ENCODE results near the gene KHSRP. TPM values are rescaled to one million over a fixed set of nuclear protein-coding genes. Genes with fewer than 3 reads are reported as not detected.
A peak's percentile ranks its signal among the peaks of the same experiment; 100 is the strongest.

Gene KHSRP
- total RNA-seq, 1 donor from 2014 or later = 81.9 TPM

DNA sequence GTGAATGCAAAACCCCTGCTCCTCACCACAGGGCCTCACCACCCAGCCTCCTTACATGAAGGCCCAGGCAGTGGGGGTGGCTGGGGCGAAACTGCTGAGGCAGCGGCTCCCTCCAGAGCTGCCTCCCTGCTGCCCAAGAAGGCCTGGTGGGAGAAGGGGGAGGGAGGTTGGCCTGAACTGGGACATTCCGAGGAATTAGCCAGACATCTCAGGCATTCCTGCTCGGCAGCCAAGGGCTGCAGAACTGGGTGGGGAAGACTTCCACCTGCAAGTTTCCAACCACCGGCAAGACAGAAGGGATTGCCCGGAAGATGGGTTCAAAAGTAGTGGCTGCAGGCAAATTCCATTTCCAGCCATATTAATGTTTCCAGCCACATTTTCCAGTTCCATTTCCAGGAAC is 46.6 kb downstream of the KHSRP start:
- intact Hi-C loops (cut with micrococcal nuclease) = no loop called here
- TF ChIP-seq, protein P1, sequence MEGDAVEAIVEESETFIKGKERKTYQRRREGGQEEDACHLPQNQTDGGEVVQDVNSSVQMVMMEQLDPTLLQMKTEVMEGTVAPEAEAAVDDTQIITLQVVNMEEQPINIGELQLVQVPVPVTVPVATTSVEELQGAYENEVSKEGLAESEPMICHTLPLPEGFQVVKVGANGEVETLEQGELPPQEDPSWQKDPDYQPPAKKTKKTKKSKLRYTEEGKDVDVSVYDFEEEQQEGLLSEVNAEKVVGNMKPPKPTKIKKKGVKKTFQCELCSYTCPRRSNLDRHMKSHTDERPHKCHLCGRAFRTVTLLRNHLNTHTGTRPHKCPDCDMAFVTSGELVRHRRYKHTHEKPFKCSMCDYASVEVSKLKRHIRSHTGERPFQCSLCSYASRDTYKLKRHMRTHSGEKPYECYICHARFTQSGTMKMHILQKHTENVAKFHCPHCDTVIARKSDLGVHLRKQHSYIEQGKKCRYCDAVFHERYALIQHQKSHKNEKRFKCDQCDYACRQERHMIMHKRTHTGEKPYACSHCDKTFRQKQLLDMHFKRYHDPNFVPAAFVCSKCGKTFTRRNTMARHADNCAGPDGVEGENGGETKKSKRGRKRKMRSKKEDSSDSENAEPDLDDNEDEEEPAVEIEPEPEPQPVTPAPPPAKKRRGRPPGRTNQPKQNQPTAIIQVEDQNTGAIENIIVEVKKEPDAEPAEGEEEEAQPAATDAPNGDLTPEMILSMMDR (IDR thresholded peaks at IDR 0.05; ENCODE audit: borderline replicate concordance) = no peak
- no peak overlapping the region for H3K4me3 ChIP-seq
- H3K36me3 ChIP-seq = peaks cover 58% of the 10 kb centered on the region
- no peak overlapping the region for H3K27ac ChIP-seq (replicated peaks)
- H3K27me3 ChIP-seq (ENCODE audit: low read depth) = no peaks in the 10 kb centered on the region
- peaks cover 14% of the 10 kb centered on the region for H3K4me1 ChIP-seq
- no peak for DNase-seq
- peaks cover 7% of the 10 kb centered on the region for H3K9me3 ChIP-seq (replicated peaks)

DNA sequence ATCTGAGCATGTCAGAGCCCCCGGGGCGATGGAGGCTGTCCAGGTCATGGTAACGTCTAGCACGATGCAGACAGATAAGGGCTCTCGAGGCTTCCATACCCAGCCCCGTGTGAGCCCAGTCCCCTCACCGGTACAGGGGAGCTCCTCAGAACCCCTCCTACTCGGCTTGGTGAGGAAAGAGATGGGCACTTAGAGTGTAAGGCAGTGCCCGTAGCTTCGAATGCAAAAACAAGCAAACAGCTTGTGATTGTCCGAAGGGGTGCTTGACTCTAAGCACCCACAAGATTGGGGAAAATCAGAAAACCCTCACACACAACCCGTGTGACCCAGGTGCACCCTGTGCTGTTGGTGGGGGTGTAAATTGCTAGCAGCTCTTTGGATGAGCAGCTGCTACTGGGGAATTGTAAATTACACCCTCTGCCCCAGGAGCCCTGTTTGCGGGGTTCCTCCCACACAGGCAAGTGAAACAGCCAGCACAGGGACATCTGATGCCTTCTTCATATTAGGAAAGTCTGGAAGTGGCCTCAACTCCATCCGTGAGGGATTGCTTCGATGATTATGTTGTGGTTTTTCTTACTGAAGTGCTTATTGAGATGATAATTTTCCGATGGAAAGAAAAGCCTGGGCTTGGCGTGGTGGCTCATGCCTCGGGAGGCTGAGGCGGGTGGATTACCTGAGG is 48.0 kb downstream of the KHSRP start:
- peaks cover 44% of the 10 kb centered on the region for H3K36me3 ChIP-seq
- intact Hi-C loops (cut with micrococcal nuclease) = no loop called here
- TF ChIP-seq, protein P1 (IDR thresholded peaks at IDR 0.05; ENCODE audit: borderline replicate concordance) = no peak
- no peak overlapping the region for H3K27ac ChIP-seq (replicated peaks)
- no peak overlapping the region for H3K4me3 ChIP-seq
- peaks cover 22% of the 10 kb centered on the region for H3K4me1 ChIP-seq
- no peaks in the 10 kb centered on the region for H3K27me3 ChIP-seq (ENCODE audit: low read depth)
- DNase-seq = no peak
- peaks cover 7% of the 10 kb centered on the region for H3K9me3 ChIP-seq (replicated peaks)

DNA sequence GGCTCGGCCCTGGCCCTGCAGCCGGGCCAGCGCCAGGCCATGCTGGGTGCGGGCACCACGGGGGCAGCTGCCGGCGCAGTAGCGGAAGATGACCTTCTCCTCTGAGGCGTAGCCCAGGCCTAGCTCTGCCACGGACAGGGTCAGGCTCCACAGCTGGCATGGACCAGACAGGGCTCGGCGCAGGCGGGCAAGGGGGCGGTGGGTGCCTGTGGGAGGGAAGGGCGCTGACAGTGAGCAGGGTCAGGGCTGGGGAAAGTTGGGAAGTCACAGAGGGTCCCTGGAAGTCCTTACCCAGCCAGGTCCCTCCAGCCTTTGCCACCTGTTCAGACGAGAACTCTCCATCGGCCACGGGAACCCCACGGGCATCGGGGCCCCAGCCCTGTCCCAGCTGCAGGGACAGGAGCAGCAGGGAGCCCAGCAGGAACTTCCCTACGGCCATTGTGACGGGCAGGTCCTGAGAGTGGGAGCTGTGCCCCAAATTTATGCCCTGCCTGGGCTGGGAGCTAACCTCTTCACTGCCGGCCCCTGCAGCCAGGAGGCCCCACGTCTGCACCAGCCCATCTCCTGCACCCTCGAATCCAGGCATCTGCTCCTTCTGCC is 49.1 kb downstream of the KHSRP start, which contains the start of gene PSPN:
Gene PSPN, minus strand, starts transcription at position 523 of the 600 bp plus-strand sequence. Its CDS starts 84 bp downstream, at position 439.
- peaks cover 7% of the 10 kb centered on the region for H3K9me3 ChIP-seq (replicated peaks)
- DNase-seq = no peak
- no peak within 1 kb of the TSS for H3K27ac ChIP-seq (replicated peaks)
- no peak within 1 kb of the TSS for H3K4me3 ChIP-seq
- H3K27me3 ChIP-seq (ENCODE audit: low read depth) = no peaks in the 10 kb centered on the region
- intact Hi-C loops (cut with micrococcal nuclease) = no loop called here
- peaks cover 22% of the 10 kb centered on the region for H3K4me1 ChIP-seq
- TF ChIP-seq, protein P1 (IDR thresholded peaks at IDR 0.05; ENCODE audit: borderline replicate concordance) = no peak
- peaks cover 32% of the 10 kb centered on the region for H3K36me3 ChIP-seq

DNA sequence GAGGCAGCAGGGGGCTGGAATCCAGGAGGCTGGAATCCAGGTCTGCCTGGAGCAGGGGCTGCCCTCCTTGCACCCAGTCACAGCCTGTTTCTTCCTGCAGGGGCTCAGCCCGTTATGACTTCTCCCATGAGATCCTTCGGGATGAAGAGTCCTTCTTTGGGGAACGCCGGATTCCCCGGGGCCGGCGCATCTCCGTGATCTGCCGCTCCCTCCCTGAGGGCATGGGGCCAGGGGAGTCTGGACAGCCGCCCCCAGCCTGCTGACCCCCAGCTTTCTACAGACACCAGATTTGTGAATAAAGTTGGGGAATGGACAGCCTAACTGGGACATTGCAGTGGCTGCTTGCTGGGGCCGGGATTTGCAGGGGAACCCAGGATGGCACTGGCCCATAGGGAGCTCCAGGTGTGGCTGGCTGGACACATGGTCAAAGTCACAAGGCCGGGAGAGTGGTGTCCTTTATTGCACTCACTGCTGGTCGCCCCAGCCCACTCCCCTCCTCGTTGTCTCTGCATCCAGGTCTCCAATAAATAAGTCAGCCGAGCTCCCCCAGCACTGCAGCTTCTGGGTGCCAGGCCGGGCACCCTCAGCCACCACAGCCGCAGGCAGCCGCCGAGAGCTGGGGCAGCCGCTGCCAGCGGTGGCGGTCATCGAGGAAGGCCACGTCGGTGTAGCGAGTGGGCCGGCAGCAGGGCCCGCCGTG is 49.8 kb downstream of the KHSRP start:
- Histone ChIP-seq H3K27ac (replicated peaks) (no peak overlapping the region), H3K9me3 (replicated peaks) (peaks cover 3% of the 10 kb centered on the region), H3K4me3 (no peak overlapping the region), H3K27me3 (ENCODE audit: low read depth) (no peaks in the 10 kb centered on the region), H3K36me3 (peaks cover 26% of the 10 kb centered on the region), H3K4me1 (peaks cover 22% of the 10 kb centered on the region)
- no peak for DNase-seq
- intact Hi-C loops (cut with micrococcal nuclease) = no loop called here
- TF ChIP-seq, protein P1 (IDR thresholded peaks at IDR 0.05; ENCODE audit: borderline replicate concordance) = no peak

DNA sequence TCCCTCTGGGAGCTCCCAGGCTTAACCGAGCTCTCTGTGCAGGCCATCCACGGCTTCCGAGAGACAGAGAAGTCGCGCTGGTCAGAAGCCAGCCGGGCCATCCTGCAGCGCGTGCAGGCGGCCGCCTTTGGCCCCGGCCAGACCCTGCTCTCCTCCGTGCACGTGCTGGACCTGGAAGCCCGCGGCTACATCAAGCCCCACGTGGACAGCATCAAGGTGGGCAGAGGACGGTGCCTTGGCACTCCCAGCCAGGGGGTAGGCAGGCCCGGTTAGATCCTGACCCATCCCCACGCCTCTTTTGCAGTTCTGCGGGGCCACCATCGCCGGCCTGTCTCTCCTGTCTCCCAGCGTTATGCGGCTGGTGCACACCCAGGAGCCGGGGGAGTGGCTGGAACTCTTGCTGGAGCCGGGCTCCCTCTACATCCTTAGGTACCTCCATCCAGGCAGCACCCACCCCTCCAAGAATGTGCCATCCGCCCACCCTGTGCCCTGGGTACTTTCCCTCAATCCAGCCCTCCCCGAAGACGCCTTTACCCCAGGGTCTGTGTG is 50.4 kb downstream of the KHSRP start:
- peak overlapping the region; percentile 99 for H3K4me3 ChIP-seq
- TF ChIP-seq, protein P1 (IDR thresholded peaks at IDR 0.05; ENCODE audit: borderline replicate concordance) = no peak
- no peaks in the 10 kb centered on the region for H3K27me3 ChIP-seq (ENCODE audit: low read depth)
- H3K27ac ChIP-seq (replicated peaks) = peak overlapping the region; percentile 100
- peaks cover 20% of the 10 kb centered on the region for H3K36me3 ChIP-seq
- H3K9me3 ChIP-seq (replicated peaks) = no peaks in the 10 kb centered on the region
- peaks cover 22% of the 10 kb centered on the region for H3K4me1 ChIP-seq
- intact Hi-C loops (cut with micrococcal nuclease) = no loop called here
- no peak for DNase-seq
